HEK293T (cell line): Measurements from ENCODE around the gene CD7.

ENCODE experiments used
- CTCF ChIA-PET: fragments of 350-600 bp; formaldehyde crosslinking; extraction: SDS; loops from one replicate; lab custom pipeline; 2021; ENCODE audit warnings: antibody characterized with exemption, inconsistent platforms; lab: Yijun Ruan, JAX
- POLR2A ChIA-PET: fragments of 350-600 bp; formaldehyde crosslinking; extraction: SDS; loops from one replicate; lab custom pipeline; 2020; ENCODE audit warnings: antibody characterized with exemption, inconsistent platforms; lab: Yijun Ruan, JAX
- DNase-seq: peaks from one replicate; pipeline ENCODE4 v3.0.0; 2012; ENCODE audit warnings: mixed read lengths; ENCODE audit errors: extremely low spot score
- ARNT ChIP-seq: fragments of 450-650 bp; IDR thresholded peaks from 2 replicates; pipeline ENCODE4 v1.6.1; 2017; ENCODE audit warnings: mild to moderate bottlenecking
- BHLHE40 ChIP-seq: fragments of 450-650 bp; IDR thresholded peaks from 2 replicates; pipeline ENCODE4 v1.6.1; 2016; ENCODE audit warnings: mild to moderate bottlenecking, moderate library complexity, borderline replicate concordance
- CTBP1 ChIP-seq: fragments of 450-650 bp; IDR thresholded peaks from 2 replicates; pipeline ENCODE4 v1.6.1; 2016; ENCODE audit warnings: borderline replicate concordance
- ELF4 ChIP-seq: fragments of 450-650 bp; IDR thresholded peaks from 2 replicates; pipeline ENCODE4 v1.6.1; 2017; ENCODE audit warnings: antibody characterized with exemption
- FOXA1 ChIP-seq: fragments of 450-650 bp; IDR thresholded peaks from 2 replicates; pipeline ENCODE4 v1.6.1; 2016; ENCODE audit warnings: mild to moderate bottlenecking
- FOXK2 ChIP-seq: fragments of 450-650 bp; IDR thresholded peaks from 2 replicates; pipeline ENCODE4 v1.6.1; 2016; ENCODE audit warnings: mild to moderate bottlenecking
- FOXM1 ChIP-seq: fragments of 450-650 bp; IDR thresholded peaks from 2 replicates; pipeline ENCODE4 v1.6.1; 2017; ENCODE audit warnings: mild to moderate bottlenecking, borderline replicate concordance
- HDGF ChIP-seq: fragments of 450-650 bp; IDR thresholded peaks from 2 replicates; pipeline ENCODE4 v1.6.1; 2017; ENCODE audit warnings: antibody characterized with exemption, borderline replicate concordance
- L3MBTL2 ChIP-seq: fragments of 450-650 bp; conservative IDR thresholded peaks from 2 replicates; pipeline ENCODE4 v1.6.1; 2016; ENCODE audit warnings: mild to moderate bottlenecking
- LEF1 ChIP-seq: fragments of 450-650 bp; IDR thresholded peaks from 2 replicates; pipeline ENCODE4 v1.6.1; 2017; ENCODE audit warnings: mild to moderate bottlenecking, borderline replicate concordance
- NFRKB ChIP-seq: fragments of 450-650 bp; IDR thresholded peaks from 2 replicates; pipeline ENCODE4 v1.6.1; 2016; ENCODE audit warnings: mild to moderate bottlenecking, moderate library complexity
- PKNOX1 ChIP-seq: fragments of 450-650 bp; IDR thresholded peaks from 2 replicates; pipeline ENCODE4 v1.6.1; 2016
- SP1 ChIP-seq: fragments of 450-650 bp; IDR thresholded peaks from 2 replicates; pipeline ENCODE4 v1.6.1; 2017
- SUZ12 ChIP-seq: fragments of 450-650 bp; IDR thresholded peaks from 2 replicates; pipeline ENCODE4 v1.6.1; 2016; ENCODE audit warnings: mild to moderate bottlenecking
- TARDBP ChIP-seq: fragments of 450-650 bp; IDR thresholded peaks from 2 replicates; pipeline ENCODE4 v1.6.1; 2016
- ZNF384 ChIP-seq: fragments of 450-650 bp; IDR thresholded peaks from 2 replicates; pipeline ENCODE4 v1.6.1; 2016

CD7 gene

GRCh38 chr17:82300228-82300627 is 17.2 kb downstream of the CD7 start:
- POLR2A ChIA-PET = interaction anchor here (1.1 to 2.0 kb wide), 2 partner anchors 8 to 9 kb away, joined by 3 to 10 read pairs; no protein-coding TSS in a partner anchor
- DNase-seq = no peak
- no peak for TF ChIP-seq SUZ12
- no peak for TF ChIP-seq TARDBP
- TF ChIP-seq L3MBTL2 = no peak
- TF ChIP-seq BHLHE40 = no peak
- CTCF ChIA-PET = interaction anchor here (0.6 to 1.2 kb wide), 2 partner anchors 33 to 49 kb away, joined by 3 read pairs; no protein-coding TSS in a partner anchor

GRCh38 chr17:82299452-82299851 is 18.0 kb downstream of the CD7 start:
- no peak for TF ChIP-seq PKNOX1
- TF ChIP-seq BHLHE40 = no peak
- no peak for TF ChIP-seq ZNF384
- TF ChIP-seq NFRKB = no peak
- no peak for TF ChIP-seq ARNT
- TF ChIP-seq TARDBP = no peak
- no peak for TF ChIP-seq FOXA1
- TF ChIP-seq L3MBTL2 = no peak
- TF ChIP-seq LEF1 = no peak
- no peak for TF ChIP-seq FOXM1
- no peak for TF ChIP-seq SUZ12
- no peak for DNase-seq
- ChIA-PET POLR2A (interaction anchor here (0.7 to 1.1 kb wide), 2 partner anchors 8 to 134 kb away, joined by 3 read pairs; no protein-coding TSS in a partner anchor), CTCF (interaction anchor here (0.6 kb wide), 1 partner anchor 23 kb away, joined by 3 read pairs; no protein-coding TSS in a partner anchor)

- DNase-seq = no peak
- no peak for TF ChIP-seq FOXM1
- no peak for TF ChIP-seq TARDBP
- TF ChIP-seq NFRKB = no peak
- no peak for TF ChIP-seq CTBP1
- ChIA-PET POLR2A (interaction anchor here (0.7 to 0.9 kb wide), 2 partner anchors 8 to 135 kb away, joined by 3 read pairs; no protein-coding TSS in a partner anchor), CTCF (interaction anchor here (0.6 kb wide), 1 partner anchor 24 kb away, joined by 3 read pairs; no protein-coding TSS in a partner anchor)
Measured at GRCh38 chr17:82298538-82299421, 18.6 kb downstream of the CD7 start.

- TF ChIP-seq ZNF384 = no peak
- no peak for TF ChIP-seq TARDBP
- no peak for TF ChIP-seq L3MBTL2
- no peak for TF ChIP-seq SUZ12
- no peak for TF ChIP-seq LEF1
- TF ChIP-seq FOXM1 = no peak
- no peak for TF ChIP-seq PKNOX1
- TF ChIP-seq BHLHE40 = no peak
- no peak for TF ChIP-seq HDGF
- TF ChIP-seq NFRKB = no peak
- no peak for TF ChIP-seq ARNT
- no peak for TF ChIP-seq FOXA1
- no peak for TF ChIP-seq SP1
- no peak for TF ChIP-seq FOXK2
- TF ChIP-seq CTBP1 = no peak
- DNase-seq = no peak
- CTCF ChIA-PET = no interaction called here
- POLR2A ChIA-PET = interaction anchor here (0.9 to 1.0 kb wide), 2 partner anchors 8 to 25 kb away, joined by 3 to 4 read pairs; partner anchors contain the start of gene CSNK1D
Measured at GRCh38 chr17:82297714-82298537, 19.5 kb downstream of the CD7 start.

- no peak for TF ChIP-seq ARNT
- no peak for TF ChIP-seq HDGF
- no peak for TF ChIP-seq ELF4
- TF ChIP-seq NFRKB = no peak
- TF ChIP-seq BHLHE40 = no peak
- no peak for TF ChIP-seq L3MBTL2
- ChIA-PET POLR2A (interaction anchor here (1.0 to 1.5 kb wide), 3 partner anchors 12 to 24 kb away, joined by 3 to 4 read pairs (median 4); partner anchors contain the start of gene CSNK1D), CTCF (interaction anchor here (0.5 kb wide), 1 partner anchor 236 kb away, joined by 3 read pairs; no protein-coding TSS in a partner anchor)
- no peak for DNase-seq
Measured at GRCh38 chr17:82297280-82297713, 20.1 kb downstream of the CD7 start.

GRCh38 chr17:82296511-82297279 is 20.7 kb downstream of the CD7 start:
- DNase-seq = no peak
- POLR2A ChIA-PET = interaction anchor here (1.0 to 1.5 kb wide), 3 partner anchors 12 to 24 kb away, joined by 3 to 4 read pairs (median 4); partner anchors contain the start of gene CSNK1D
- CTCF ChIA-PET = interaction anchor here (0.5 kb wide), 2 partner anchors 237 to 541 kb away, joined by 3 read pairs; no protein-coding TSS in a partner anchor
- no peak for TF ChIP-seq FOXK2
- no peak for TF ChIP-seq FOXA1
- TF ChIP-seq L3MBTL2 = no peak
- no peak for TF ChIP-seq SP1
- no peak for TF ChIP-seq SUZ12
- TF ChIP-seq LEF1 = no peak
- TF ChIP-seq ELF4 = no peak
- no peak for TF ChIP-seq TARDBP
- no peak for TF ChIP-seq FOXM1
- no peak for TF ChIP-seq NFRKB
